HG03196 (cell line): ENCODE results near the gene MARVELD2.
"Not testable (repeated sequence)": the region's sequence is repeated elsewhere in the genome, so short reads cannot be mapped to it uniquely, and the experiment has no call there.

ENCODE experiments used
- ATAC-seq: cut with Tn5 transposase; IDR thresholded peaks from one replicate; pipeline ENCODE4 v1.9.1; 2021; ENCODE audit not compliant: unreplicated experiment

The MARVELD2 gene, protein sequence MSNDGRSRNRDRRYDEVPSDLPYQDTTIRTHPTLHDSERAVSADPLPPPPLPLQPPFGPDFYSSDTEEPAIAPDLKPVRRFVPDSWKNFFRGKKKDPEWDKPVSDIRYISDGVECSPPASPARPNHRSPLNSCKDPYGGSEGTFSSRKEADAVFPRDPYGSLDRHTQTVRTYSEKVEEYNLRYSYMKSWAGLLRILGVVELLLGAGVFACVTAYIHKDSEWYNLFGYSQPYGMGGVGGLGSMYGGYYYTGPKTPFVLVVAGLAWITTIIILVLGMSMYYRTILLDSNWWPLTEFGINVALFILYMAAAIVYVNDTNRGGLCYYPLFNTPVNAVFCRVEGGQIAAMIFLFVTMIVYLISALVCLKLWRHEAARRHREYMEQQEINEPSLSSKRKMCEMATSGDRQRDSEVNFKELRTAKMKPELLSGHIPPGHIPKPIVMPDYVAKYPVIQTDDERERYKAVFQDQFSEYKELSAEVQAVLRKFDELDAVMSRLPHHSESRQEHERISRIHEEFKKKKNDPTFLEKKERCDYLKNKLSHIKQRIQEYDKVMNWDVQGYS

DNA sequence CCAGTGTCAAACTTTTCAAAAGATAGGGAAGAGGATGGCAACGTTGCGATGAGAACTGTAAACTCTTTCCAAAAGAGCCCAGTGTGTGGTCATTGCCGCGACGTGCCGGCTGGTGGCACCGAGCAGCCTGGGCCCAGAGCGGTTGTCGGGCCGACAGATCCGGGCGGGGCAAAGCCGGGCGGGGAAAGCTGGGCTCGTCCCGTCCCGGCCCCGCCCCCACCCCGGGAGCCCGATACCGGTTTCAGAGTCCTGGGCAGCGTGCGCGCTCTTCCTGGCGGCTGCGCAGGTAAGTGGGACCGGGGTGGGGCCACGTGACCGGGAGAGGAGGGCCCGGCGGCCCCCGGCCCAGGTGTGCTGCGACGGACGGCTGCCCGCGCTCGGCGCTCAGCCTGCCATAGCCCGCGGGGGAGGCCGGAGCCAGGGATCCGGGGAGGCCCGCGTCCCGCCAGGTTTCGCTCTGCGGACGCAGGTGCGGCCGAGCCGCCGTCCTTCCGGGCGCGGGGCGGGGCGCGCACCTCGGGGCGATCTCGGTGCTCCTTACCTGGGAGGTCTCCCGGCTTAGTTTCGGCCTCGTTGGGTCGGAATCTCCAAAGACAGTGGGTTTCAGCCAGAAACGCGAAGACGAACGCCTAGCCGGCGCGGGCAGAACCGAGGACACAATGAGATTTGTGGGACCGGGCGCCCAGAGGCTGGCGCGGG lies at the start of gene MARVELD2:
MARVELD2 (plus strand) TSS at position 232 of the 699 bp plus-strand sequence. CDS start 4,270 bp downstream, outside the sequence.
- ATAC-seq, result no peak

DNA sequence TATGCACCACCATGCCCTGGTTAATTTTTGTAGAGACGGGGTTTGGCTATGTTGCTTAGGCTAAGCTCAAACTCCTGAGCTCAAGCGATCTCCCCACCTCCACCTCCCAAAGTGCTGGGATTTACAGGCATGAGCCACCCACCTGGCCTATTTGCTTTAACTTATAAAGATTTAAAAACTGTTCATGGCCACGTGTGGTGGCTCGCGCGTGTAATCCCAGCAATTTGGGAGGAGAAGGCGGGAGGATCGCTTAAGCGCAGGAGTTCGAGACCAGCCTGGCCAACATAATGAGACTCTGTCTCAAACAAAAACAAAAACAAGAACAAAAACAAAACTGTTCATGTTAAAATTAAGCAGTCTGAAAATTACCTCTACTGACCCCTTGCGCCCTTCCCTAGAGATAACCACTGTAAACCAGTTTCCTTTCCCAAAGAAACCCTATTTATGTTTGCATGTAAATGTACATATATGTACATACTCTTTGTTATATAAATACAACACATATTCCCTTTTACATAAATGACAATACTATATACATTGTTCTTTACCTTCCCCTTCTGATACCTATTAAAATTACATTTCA lies 47.1 kb upstream of the MARVELD2 start:
- ATAC-seq, result no peak

DNA sequence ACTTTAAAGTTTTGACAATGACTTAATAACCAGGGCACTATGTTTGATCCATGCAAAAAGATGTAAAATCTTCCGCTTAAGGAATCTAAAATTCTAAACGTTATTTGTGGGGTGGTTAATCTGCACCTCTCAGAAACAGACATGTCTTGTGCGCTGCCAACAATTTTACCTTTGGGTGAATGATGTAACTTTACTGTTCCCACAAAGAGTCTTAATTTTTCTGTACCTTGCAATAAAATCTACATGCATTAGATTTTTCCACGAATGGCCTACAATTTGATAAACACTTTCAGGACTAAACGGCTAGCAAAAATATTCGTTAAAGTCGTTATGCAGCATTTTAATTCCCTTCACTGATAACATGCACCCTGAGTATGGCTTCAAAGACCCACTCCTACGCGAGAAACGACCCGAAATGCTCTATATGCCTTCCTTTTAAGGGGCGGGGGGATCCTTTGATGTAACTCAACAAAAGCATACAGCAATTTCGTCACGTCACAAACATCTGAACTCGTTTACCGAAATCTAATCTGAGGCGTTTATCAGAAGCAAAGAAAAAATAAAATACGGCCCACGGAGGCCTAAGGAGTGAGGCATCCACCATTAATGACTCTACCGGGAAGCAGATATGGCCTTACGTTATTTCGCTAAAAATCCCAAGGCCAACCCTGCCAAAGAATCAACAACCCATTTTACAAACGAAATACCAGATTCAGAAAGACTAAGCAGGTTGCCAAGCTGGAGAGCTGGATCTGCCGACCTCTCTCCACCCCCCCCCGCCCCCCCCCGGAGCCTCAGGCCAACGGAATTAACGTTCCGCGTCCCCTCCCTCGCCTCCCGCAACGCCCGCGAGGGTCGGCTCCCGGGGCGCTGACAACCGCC lies 46.2 kb upstream of the MARVELD2 start:
- no peak for ATAC-seq

DNA sequence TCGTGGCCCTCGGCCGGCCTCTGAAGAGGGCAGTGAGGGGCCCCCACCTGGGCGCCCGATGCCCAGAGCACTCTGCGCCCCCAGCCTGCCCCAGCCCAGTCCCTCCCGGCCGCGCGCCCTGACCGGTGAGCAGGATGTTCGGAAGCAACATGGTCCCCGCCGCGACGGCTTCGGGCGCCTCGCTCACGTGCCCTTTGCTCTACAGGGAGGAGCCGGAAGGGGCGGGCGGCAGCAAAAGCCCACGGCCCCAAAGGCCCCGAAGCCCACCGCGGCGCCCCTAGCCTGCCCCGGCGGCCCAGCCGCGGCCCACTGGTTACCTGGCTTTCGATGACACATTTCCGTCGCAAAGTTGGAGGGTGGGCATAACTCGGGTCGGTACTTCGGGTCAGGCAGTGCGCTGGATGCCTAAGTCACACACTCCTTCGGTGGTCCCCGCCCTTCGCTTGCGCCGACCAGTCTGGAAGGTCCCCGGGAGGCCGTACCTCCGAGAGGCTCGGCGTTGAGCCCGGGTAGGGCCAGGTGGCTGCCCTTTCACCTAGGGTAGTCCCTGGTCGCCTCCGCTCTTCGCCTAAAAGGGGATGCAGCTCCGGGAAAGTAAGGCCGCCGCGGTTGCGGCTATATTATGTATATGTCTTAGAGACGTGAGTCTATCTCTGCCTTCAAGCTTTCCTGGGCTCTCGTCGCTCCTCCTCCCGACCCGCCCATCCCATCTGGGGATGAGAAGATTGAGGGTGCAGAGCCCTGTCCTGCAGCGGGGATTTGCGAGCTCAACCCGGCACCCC lies 45.4 kb upstream of the MARVELD2 start, which contains the start of the genes AK6, RAD17 and TAF9:
AK6 (minus strand) TSS at position 181 of the 782 bp plus-strand sequence; CDS start at position 151, 30 bp downstream.
RAD17 (plus strand) TSS at position 479 of the 782 bp plus-strand sequence. CDS start 2,391 bp downstream, outside the sequence.
TAF9 (minus strand) TSS at position 181 of the 782 bp plus-strand sequence. CDS start 3,783 bp downstream, outside the sequence.
- ATAC-seq, result peak; percentile 92

DNA sequence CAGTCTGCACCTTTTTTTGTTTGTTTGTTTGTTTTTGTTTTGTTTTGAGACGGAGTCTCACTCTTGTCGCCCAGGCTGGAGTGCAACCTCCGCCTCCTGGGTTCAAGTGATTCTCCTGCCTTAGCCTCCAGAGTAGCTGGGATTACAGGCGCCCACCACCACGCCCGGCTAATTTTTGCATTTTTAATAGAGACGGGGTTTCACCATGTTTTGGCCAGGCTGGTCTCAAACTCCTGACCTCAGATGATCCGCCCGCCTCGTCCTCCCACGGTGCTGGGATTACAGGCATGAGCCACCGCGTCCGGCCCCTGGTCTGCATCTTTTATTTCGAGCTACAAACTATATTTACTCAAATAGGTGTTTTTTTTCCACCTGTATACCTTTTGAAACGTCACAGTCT lies 44.6 kb upstream of the MARVELD2 start:
- not testable (repeated sequence) for ATAC-seq

DNA sequence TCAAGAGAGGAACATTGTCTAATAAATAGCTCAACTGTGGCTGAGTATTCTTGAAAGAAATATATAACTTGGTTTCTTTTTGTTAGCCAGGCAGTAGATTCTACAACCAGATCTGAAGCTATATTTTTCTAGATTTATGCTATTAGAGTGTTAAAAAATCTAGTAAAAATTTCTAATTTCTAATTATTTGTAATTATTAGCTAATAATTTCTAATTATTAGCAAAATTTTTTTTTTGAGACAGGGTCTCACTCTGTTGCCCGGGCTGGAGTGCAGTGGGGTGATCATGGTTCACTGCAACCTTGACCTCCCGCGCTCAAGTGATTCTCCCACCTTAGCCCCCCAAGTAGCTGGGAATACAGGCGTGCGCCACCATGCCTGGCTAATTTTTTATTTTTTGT lies 42.5 kb upstream of the MARVELD2 start:
- ATAC-seq, result no peak

DNA sequence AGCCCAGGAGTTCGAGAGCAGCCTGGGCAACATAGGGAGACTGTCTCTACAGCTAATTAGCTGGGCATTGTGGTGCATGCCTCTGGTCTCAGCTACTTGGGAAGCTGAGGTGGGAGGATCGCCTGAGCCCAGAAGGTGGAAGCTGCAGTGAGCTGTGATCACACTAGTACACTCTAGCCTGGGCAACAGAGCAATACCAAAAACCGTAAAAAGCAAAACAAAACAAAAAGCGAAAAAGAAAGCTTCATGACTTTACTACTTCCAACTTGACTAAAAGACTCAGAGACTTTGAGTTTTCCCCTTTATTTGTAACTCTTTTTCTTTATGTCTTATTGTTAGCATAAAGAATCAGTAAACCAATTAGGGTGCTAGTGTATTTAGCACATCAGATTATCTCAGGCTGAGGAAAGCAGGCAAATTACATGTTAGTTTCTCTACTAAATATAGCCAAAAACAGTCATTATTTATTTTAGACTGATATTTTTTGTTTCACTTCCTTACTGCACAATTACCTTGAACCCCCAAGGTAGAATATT lies 39.9 kb upstream of the MARVELD2 start:
- ATAC-seq, result peak; percentile 60

DNA sequence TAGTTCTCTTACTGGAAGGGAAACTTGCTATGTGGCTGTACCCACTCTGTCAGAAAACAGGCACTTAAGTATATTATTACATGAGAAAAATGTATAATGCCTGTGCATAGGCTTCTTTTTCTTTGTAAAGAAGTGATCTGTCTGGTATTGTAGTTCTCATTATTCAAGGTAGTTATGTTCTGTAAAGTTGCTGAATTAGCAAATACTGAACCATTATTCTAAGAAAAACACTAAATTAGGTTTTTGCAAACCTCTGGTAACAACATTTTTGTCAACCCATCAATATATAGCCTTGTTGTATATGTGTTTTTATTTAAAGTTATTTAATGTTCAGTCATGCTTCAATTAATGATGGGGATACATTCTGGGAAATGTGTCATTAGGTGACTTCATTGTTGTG lies 36.5 kb upstream of the MARVELD2 start:
- no peak for ATAC-seq

DNA sequence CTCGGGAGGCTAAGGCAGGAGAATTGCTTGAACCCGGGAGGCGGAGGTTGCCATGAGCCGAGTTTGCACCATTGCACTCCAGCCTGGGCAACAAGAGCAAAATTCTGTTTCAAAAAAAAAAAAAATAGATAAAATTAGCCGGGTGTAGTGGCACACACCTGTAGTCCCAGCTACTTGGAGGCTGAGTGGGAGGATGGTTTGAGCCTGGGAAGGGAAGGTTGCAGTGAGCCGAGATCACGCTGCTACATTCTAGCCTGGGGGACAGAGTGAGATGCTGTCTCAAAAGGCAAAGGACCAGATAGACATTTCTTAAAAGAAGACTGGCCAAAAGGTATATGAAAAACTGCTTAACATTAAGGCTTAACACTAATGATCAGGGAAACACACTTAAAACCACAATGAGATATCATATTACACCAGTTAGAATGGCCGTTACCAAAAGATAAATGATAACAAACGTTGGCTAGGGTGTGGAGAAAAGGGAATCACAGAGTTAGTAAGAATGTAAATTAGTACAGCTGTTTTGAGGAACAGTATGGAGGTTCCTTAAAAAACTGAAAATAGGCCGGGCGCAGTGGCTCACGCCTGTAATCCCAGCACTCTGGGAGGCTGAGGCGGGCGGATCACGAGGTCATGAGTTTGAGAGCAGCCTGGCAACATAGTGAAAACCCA lies 10.1 kb upstream of the MARVELD2 start:
- ATAC-seq, result no peak

DNA sequence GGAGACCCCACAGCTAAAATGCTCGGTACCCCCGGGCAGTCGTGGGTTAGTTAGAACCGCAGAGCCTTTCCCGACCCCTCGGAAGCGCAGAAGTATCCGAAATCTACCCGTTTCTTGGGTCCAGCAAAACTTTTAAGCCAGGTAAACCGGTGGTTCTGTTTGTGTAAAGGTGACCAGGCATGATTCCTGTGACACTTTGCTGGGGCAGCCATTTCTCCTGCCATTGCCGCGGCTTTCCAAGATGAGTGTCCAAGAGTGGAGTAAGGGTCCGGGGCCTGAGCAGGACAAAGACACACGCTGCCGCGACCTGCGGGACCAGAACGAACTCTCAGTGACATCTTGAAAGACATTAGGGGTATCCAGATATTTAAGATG lies 655 bp downstream of the MARVELD2 start:
- ATAC-seq, result no peak

DNA sequence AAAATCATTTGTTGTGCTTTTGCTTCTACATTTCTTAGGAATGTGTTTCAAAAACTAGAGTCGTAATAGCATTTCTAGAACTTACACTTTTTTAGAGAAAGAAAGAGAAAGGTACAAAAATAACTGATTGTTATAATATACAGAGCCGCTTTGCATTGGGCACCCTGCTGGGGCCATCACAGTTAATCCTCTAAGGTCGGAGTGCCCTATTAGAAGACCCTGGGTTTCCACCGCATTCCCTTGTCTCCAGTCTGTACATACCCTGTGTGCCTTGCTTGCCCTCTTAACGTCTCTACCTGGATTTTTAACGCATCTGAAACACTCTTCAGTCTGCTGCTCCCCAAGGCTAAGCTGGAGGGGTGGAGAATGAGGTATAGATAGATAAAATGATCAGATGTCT lies 1.3 kb downstream of the MARVELD2 start:
- ATAC-seq, result no peak

DNA sequence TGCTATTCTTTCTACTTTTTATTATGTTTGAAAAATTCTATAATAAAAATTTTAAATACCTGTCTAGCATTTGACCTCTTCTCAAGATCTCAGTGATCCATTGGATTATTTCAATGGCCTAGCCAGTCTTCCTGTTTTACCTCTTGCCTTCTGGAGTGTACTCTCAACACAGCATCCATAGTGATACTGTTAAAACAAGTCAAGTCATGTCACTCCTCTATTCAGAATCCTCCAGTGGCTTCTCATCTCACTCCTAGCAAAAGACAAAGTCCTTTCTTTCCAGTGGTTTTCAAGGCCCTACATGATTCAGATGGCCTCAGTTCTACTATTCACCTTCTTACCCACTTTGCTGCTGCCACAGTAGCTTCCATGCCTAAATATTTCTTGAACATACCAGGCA lies 1.8 kb downstream of the MARVELD2 start:
- no peak for ATAC-seq

DNA sequence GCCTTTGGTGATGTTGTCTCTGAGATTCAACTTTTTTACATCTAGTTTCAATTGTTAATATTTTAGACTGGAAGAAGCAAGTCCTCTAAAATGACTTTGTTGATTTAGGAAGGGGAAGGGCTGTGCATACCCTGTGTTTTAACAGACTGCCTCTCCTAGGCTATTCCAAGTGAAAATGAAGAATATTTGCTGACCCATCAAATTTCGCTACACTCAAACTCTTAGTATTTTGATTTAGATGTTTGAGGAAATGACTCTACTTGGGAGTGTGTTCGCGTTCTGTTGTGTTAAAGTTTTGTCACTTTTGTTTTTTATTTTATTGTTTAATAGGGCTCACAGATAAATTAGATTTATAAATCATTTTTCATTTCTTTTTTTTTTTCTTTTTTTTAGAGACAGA lies 3.6 kb downstream of the MARVELD2 start:
- no peak for ATAC-seq

DNA sequence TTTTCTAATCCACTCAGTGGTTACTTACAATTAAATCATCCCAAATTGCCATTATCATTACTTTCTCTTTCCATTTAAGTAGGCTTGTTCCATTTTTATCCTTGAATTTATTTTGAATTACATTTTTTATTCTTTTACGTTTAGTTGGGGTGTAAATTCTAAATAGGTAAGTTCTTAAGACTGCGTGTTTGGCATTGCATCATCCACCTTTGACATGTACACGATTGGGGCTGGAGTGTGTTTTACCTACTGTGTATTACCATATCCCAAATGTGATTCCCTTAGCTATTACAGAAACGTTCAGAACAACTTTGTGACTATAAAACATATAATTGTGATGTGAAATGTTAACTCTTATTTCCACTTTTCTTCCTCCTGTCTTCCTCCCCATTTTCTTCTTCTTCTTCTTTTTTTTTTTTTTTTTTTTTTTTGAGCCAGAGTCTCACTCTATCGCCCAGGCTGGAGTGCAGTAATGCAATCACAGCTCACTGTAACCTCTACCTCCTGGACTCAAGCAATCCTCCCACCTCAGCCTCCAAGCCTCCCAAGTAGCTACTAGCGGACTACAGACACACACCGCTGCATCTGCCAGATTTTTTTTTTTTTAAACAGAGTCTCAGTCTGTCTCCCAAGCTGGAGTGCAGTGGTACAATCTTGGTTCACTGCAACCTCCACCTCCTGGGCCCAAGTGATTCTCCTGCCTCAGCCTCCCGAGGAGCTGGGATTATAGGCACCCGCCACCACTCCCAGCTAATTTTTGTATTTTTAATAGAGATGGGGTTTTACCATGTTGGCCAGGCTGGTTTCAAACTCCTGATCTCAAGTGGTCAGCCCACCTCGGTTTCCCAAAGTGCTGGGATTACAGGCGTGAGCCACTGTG lies 16.7 kb downstream of the MARVELD2 start:
- no peak for ATAC-seq

DNA sequence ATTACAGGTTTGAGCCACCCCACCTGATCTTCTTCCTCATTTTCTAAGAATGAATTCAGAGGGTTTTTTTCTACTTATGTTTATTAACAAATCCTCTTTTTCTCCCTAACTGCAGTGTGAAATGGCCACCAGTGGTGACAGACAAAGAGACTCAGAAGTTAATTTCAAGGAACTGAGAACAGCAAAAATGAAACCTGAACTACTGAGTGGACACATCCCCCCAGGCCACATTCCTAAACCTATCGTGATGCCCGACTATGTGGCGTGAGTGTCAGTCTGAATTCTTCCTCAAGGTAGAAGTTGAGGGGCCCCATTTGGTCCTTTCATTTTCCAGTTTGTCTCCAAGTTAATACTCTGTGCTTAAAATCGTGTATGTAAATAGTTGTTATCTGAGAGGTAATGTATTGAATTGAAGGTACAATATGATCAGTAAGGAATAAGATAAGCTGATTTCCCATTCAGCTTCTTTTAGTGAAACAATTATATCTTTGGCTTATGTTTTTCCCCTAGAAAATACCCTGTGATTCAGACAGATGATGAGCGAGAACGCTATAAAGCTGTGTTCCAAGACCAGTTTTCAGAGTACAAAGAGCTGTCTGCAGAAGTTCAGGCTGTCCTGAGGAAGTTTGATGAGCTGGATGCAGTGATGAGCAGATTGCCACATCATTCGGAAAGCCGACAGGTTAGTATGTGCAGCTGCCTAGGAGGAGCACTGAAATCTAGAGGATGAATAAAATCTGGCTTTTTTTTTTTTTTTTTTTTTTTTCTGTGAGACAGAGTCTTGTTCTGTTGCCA lies 17.7 kb downstream of the MARVELD2 start:
- no peak for ATAC-seq

DNA sequence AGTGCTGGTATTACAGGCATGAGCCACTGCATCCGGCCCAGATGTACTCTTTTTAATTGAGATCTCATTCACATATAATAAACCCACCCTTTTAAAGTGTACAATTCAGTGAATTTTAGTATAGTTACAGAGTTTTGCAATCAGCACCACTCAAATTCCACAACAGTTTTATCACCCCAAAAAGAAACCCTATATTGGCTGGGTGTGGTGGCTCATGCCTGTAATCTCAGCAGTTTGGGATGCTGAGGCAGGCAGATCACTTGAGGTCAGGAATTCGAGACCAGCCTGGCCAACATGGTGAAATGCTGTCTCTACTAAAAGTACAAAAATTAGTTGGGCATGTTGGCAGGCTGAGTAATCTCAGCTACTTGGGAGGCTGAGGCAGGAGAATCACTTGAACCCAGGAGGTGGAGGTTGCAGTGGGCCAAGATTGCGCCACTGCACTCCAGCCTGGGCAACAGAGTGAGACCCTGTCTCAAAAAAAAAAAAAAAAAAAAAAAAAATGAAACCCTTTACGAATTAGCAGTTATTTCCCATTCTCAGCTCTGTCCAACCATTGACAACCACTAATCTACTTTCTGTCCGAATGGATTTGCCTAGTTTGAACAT lies 20.5 kb downstream of the MARVELD2 start:
- not testable (repeated sequence) for ATAC-seq
